T1000 (cell line): ENCODE data around the gene GRID1.

Experiments
- DNase-seq: peaks from one replicate; lab custom pipeline; 2025; ENCODE audit warnings: mixed read lengths; lab: John Stamatoyannopoulos, UW

GRID1 gene

GRCh38 chr10:86213148-86213547 is 153.4 kb downstream of the GRID1 start:
- DNase-seq, result no peak

- no peak for DNase-seq
Observed at GRCh38 chr10:86212391-86212700, 154.2 kb downstream of the GRID1 start.

GRCh38 chr10:86211691-86212390 is 154.8 kb downstream of the GRID1 start:
- no peak for DNase-seq

- no peak for DNase-seq
Observed at GRCh38 chr10:86210416-86210815, 156.2 kb downstream of the GRID1 start.

- no peak for DNase-seq
Observed at GRCh38 chr10:86209726-86210125, 156.9 kb downstream of the GRID1 start.

- no peak for DNase-seq
Observed at GRCh38 chr10:86207226-86207625, 159.4 kb downstream of the GRID1 start.

GRCh38 chr10:86206240-86206579 is 160.4 kb downstream of the GRID1 start:
- no peak for DNase-seq

GRCh38 chr10:86205306-86206239 is 161.0 kb downstream of the GRID1 start:
- no peak for DNase-seq

- DNase-seq, result no peak
Observed at GRCh38 chr10:86204421-86205305, 161.9 kb downstream of the GRID1 start.

- DNase-seq, result no peak
Observed at GRCh38 chr10:86203162-86203905, 163.3 kb downstream of the GRID1 start.

- DNase-seq, result no peak
Observed at GRCh38 chr10:86202226-86202735, 164.3 kb downstream of the GRID1 start.

- no peak for DNase-seq
Observed at GRCh38 chr10:86200867-86201266, 165.7 kb downstream of the GRID1 start.

- DNase-seq, result no peak
Observed at GRCh38 chr10:86200269-86200668, 166.3 kb downstream of the GRID1 start.

GRCh38 chr10:86199041-86199440 is 167.6 kb downstream of the GRID1 start:
- no peak for DNase-seq

- no peak for DNase-seq
Observed at GRCh38 chr10:86198271-86198670, 168.3 kb downstream of the GRID1 start.

- DNase-seq, result no peak
Observed at GRCh38 chr10:86197166-86197790, 169.3 kb downstream of the GRID1 start.

GRCh38 chr10:86195521-86196157 is 171.0 kb downstream of the GRID1 start:
- no peak for DNase-seq

GRCh38 chr10:86194684-86195083 is 171.9 kb downstream of the GRID1 start:
- DNase-seq, result no peak

GRCh38 chr10:86193841-86194240 is 172.8 kb downstream of the GRID1 start:
- no peak for DNase-seq

- DNase-seq, result no peak
Observed at GRCh38 chr10:86192691-86193090, 173.9 kb downstream of the GRID1 start.

- DNase-seq, result no peak
Observed at GRCh38 chr10:86192147-86192546, 174.4 kb downstream of the GRID1 start.
